IMR-90 (cell line): ENCODE measurements around the gene SCAANT1. TPM values are rescaled to one million over a fixed set of nuclear protein-coding genes. Genes with fewer than 3 reads are reported as not detected.

Experiments
- ATAC-seq: fragments of 200-7000 bp; cut with Tn5 transposase; 2 replicates; pipeline ENCODE4 v1.9.1; 2020; ENCODE audit warnings: low read depth, mild to moderate bottlenecking, moderate library complexity
- BruUV-seq: library from RNA; stranded (reverse); fragments of 400-500 nt; replicated peaks from 2 replicates; lab custom pipeline; 2021; lab: Mats Ljungman, UMichigan
- CTCF ChIA-PET: fragments of 300-600 bp; formaldehyde crosslinking; extraction: SDS; loops from one replicate; lab custom pipeline; 2021; ENCODE audit warnings: antibody characterized with exemption; lab: Yijun Ruan, JAX
- POLR2A ChIA-PET: fragments of 300-600 bp; sonication (Branson Sonifier 250); formaldehyde crosslinking; loops from one replicate; lab custom pipeline; 2022; ENCODE audit warnings: antibody characterized with exemption; ENCODE audit not compliant: unreplicated experiment; lab: Charles Lee
- DNase-seq: peaks from one replicate; pipeline ENCODE4 v3.0.0; 2013
- H2AFZ ChIP-seq: replicated peaks from 2 replicates; pipeline ENCODE3; 2013; ENCODE audit warnings: low read length, mild to moderate bottlenecking; ENCODE audit not compliant: poor library complexity
- H2AK5ac ChIP-seq: 2 replicates; pipeline ENCODE4 v1.6.1; 2013; ENCODE audit warnings: low read depth, low read length, inconsistent platforms
- H2AK9ac ChIP-seq: replicated peaks from 2 replicates; pipeline ENCODE3; 2013; ENCODE audit warnings: mild to moderate bottlenecking, low read depth, low read length, moderate library complexity; ENCODE audit not compliant: poor library complexity
- H2BK120ac ChIP-seq: 2 replicates; pipeline ENCODE4 v1.6.1; 2013; ENCODE audit warnings: low read depth, low read length, inconsistent platforms
- H2BK15ac ChIP-seq: 3 replicates; pipeline ENCODE4 v1.6.1; 2013; ENCODE audit warnings: low read depth, low read length, inconsistent platforms
- H2BK20ac ChIP-seq: 2 replicates; pipeline ENCODE4 v1.6.1; 2013; ENCODE audit warnings: low read depth, mild to moderate bottlenecking, inconsistent platforms, low read length, moderate library complexity
- H2BK5ac ChIP-seq: 2 replicates; pipeline ENCODE4 v1.6.1; 2013; ENCODE audit warnings: mild to moderate bottlenecking, low read depth, low read length, inconsistent platforms; ENCODE audit not compliant: poor library complexity, severe bottlenecking
- H3K14ac ChIP-seq: replicated peaks from 2 replicates; pipeline ENCODE4 v1.6.1; 2013; ENCODE audit warnings: low read depth, low read length, inconsistent platforms
- H3K18ac ChIP-seq: 2 replicates; pipeline ENCODE4 v1.6.1; 2013; ENCODE audit warnings: low read depth, low read length, control low read depth
- H3K23ac ChIP-seq: 2 replicates; pipeline ENCODE4 v1.6.1; 2013; ENCODE audit warnings: low read depth, low read length, inconsistent platforms
- H3K27ac ChIP-seq: 2 replicates; pipeline ENCODE4 v1.5.1; 2013; ENCODE audit warnings: mild to moderate bottlenecking, control low read depth, low read length; ENCODE audit not compliant: insufficient read depth
- H3K27me3 ChIP-seq: 2 replicates; pipeline ENCODE4 v1.6.1; 2013; ENCODE audit warnings: low read length; ENCODE audit not compliant: control insufficient read depth, insufficient read depth
- H3K36me3 ChIP-seq: 2 replicates; pipeline ENCODE4 v1.6.1; 2013; ENCODE audit warnings: low read length, mixed read lengths; ENCODE audit not compliant: control insufficient read depth, insufficient read depth
- H3K4ac ChIP-seq: 2 replicates; pipeline ENCODE4 v1.6.1; 2013; ENCODE audit warnings: low read depth, low read length, inconsistent platforms
- H3K4me1 ChIP-seq: 2 replicates; pipeline ENCODE4 v1.6.1; 2013; ENCODE audit warnings: low read length, mixed read lengths; ENCODE audit not compliant: control insufficient read depth, insufficient read depth
- H3K4me2 ChIP-seq: 2 replicates; pipeline ENCODE4 v1.6.1; 2013; ENCODE audit warnings: low read depth, mild to moderate bottlenecking, control low read depth, low read length, moderate library complexity
- H3K4me3 ChIP-seq: 2 replicates; pipeline ENCODE4 v1.5.1; 2013; ENCODE audit warnings: low read depth, mild to moderate bottlenecking, control low read depth, low read length, moderate library complexity; ENCODE audit not compliant: insufficient read depth
- H3K56ac ChIP-seq: 2 replicates; pipeline ENCODE4 v1.6.1; 2013; ENCODE audit warnings: low read length, inconsistent platforms; ENCODE audit not compliant: insufficient read depth; ENCODE audit errors: extremely low read depth
- H3K79me1 ChIP-seq, 2 experiments: 2 replicates each; pipeline ENCODE4 v1.6.1; 2013; ENCODE audit warnings: low read length in 2 of 2, inconsistent platforms in 1 of 2, low read depth in 1 of 2
- H3K9ac ChIP-seq: 2 replicates; pipeline ENCODE4 v1.6.1; 2013; ENCODE audit warnings: low read depth, low read length, control low read depth
- H3K9me1 ChIP-seq: 2 replicates; pipeline ENCODE4 v1.6.1; 2013; ENCODE audit warnings: low read length, inconsistent platforms; ENCODE audit not compliant: insufficient read depth
- H3K9me3 ChIP-seq: 2 replicates; pipeline ENCODE4 v1.6.1; 2013; ENCODE audit warnings: low read length; ENCODE audit not compliant: control insufficient read depth, insufficient read depth
- H4K20me1 ChIP-seq: 2 replicates; pipeline ENCODE4 v1.6.1; 2013; ENCODE audit warnings: low read length, inconsistent platforms; ENCODE audit not compliant: insufficient read depth
- H4K5ac ChIP-seq: 2 replicates; pipeline ENCODE4 v1.6.1; 2013; ENCODE audit warnings: mild to moderate bottlenecking, low read depth, low read length, control low read depth
- H4K8ac ChIP-seq, 2 experiments: 2 replicates each; pipeline ENCODE4 v1.6.1; 2013; ENCODE audit warnings: low read depth in 2 of 2, low read length in 2 of 2, control low read depth in 1 of 2, inconsistent platforms in 1 of 2
- H4K91ac ChIP-seq: 2 replicates; pipeline ENCODE4 v1.6.1; 2013; ENCODE audit warnings: low read depth, low read length, inconsistent platforms; ENCODE audit not compliant: insufficient read depth
- CEBPB ChIP-seq: IDR thresholded peaks from 2 replicates; pipeline ENCODE4 v1.6.1; 2012; ENCODE audit warnings: low read depth, low read length, improper control_type of control experiment
- CHD1 ChIP-seq: IDR thresholded peaks from 2 replicates; pipeline ENCODE4 v1.6.1; 2012; ENCODE audit warnings: low read depth, low read length, improper control_type of control experiment
- FOS ChIP-seq: fragments of 150-350 bp; IDR thresholded peaks from 2 replicates; pipeline ENCODE4 v1.6.1; 2016; ENCODE audit warnings: low read depth, low read length
- MAFK ChIP-seq: IDR thresholded peaks from 2 replicates; pipeline ENCODE4 v1.6.1; 2012; ENCODE audit warnings: low read depth, low read length, improper control_type of control experiment
- MAZ ChIP-seq: IDR thresholded peaks from 2 replicates; pipeline ENCODE4 v1.6.1; 2012; ENCODE audit warnings: low read depth, mild to moderate bottlenecking, low read length, improper control_type of control experiment, moderate library complexity, borderline replicate concordance
- WGBS, 2 experiments: methylation state at CpG; one replicate each; pipeline versions ENCODE4 v1.1.5 to v1.1.7; 2013; ENCODE audit warnings: missing lambda C conversion rate in 2 of 2; ENCODE audit not compliant: insufficient read length in 1 of 2; ENCODE audit errors: extremely low coverage in 2 of 2; 5-methylcytosine and 5-hydroxymethylcytosine counted together
- dilution Hi-C: fragments of 300-500 bp; cut with HindIII; formaldehyde crosslinking; loops from one replicate; pipeline ENCODE4 v1.14.3; 2018; ENCODE audit warnings: low sequenced_read_pairs; ENCODE audit not compliant: unreplicated experiment
- in situ Hi-C: fragments of 300-500 bp; cut with MboI; formaldehyde crosslinking; loops from 3 replicates; pipeline ENCODE4 v1.14.3; 2019; ENCODE audit warnings: low sequenced_read_pairs, inconsistent platforms, mixed read lengths
- intact Hi-C: fragments of 100-400 bp; cut with micrococcal nuclease; formaldehyde crosslinking; loops from 2 replicates; pipeline ENCODE4 v1.10.0; 2022
- polyA plus RNA-seq, 3 experiments: library from polyadenylated mRNA; depleted of rRNA; stranded (reverse); fragments of >200 nt; gene quantifications; 2 replicates each; pipeline ENCODE4 v1.2.3, GENCODE V29; 2012; ENCODE audit warnings: low replicate concordance in 1 of 3
- total RNA-seq: library from RNA; depleted of rRNA; stranded (reverse); fragments of >200 nt; gene quantifications from 2 replicates; pipeline ENCODE4 v1.2.3, GENCODE V29; 2012

The SCAANT1 gene
- total and polyA plus RNA-seq, 2 of the 4 experiments (the other 2 are of a cell fraction) = not detected

DNA sequence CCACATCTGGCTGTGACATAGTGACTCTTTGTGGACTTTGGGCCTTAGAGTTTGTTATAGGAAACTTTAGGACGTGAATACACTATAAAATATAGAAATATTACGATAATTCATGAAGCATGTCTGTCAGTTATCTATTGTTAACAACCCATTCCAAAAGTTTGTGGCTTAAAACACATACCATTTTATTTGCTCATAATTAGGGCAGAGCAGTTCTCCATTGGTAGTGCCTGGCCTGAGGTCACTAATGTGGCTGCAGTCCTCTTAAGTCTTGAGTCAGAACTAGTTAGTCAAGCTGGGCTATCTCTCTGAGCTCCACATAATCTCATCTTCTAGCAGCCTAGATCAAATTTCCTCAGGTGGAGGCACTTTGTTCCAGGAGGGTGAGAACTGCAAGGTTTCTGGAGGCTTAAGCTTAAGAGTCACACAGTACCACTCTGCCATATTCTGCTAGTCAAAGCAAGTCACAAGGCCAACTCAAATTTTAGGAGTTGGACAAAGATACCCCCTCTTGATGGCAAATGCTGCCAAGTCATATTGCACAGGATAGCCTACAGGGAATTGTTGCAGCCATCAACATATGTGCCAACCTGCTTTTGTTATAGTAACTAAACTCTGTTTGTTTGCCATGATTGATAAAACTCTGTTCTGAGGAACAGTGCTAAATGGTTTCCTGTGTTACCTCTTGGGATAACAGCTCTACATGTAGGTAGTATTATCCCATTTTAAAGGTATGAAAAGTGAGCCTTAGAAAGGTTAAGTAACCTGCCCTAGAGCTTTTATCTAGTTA lies 39.9 kb downstream of the SCAANT1 start:
- in situ Hi-C loops = no loop called here
- H3K4me1 ChIP-seq = peaks cover 4% of the 10 kb centered on the region
- intact Hi-C loops = loop anchor here (1.0 kb wide), 1 partner anchor 34 kb away; no protein-coding TSS in a partner anchor

More for the DNA sequence above, 39.9 kb downstream of the SCAANT1 start:
- ChIA-PET POLR2A (no interaction called here), CTCF (no interaction called here)
- H3K4ac ChIP-seq = no peak overlapping the region
- peak overlapping the region; percentile 31; the same call in 1 of the 2 replicates for H3K4me2 ChIP-seq
- no peaks in the 10 kb centered on the region for H3K27me3 ChIP-seq
- H2BK120ac ChIP-seq = no peak overlapping the region
- H3K9me1 ChIP-seq = peaks cover 6% of the 10 kb centered on the region
- H3K14ac ChIP-seq = no peak overlapping the region
- H3K23ac ChIP-seq = no peak overlapping the region; the same call in 1 of the 2 replicates
- BruUV-seq = no TSS peak
- H3K36me3 ChIP-seq = no peaks in the 10 kb centered on the region
- dilution Hi-C loops = no loop called here
- TF ChIP-seq MAZ = no peak
- TF ChIP-seq CHD1 = no peak
- TF ChIP-seq FOS = peak; percentile 43; the same call in 1 of the 2 replicates
- no peak for TF ChIP-seq MAFK
- TF ChIP-seq CEBPB = peak; percentile 33; the same call in 1 of the 2 replicates
- no peak overlapping the region for H2AK5ac ChIP-seq
- H4K8ac ChIP-seq = no peak overlapping the region
- H3K56ac ChIP-seq = no peak overlapping the region
- no peaks in the 10 kb centered on the region for H3K9me3 ChIP-seq
- no CpG with 5 or more reads among the region's 2 CpGs for WGBS, 2 experiments
- H3K9ac ChIP-seq = no peak overlapping the region
- no peak overlapping the region for H4K5ac ChIP-seq
- H4K20me1 ChIP-seq = peaks cover 39% of the 10 kb centered on the region; the same call in 1 of the 2 replicates
- ATAC-seq (peak; percentile 93), DNase-seq (peak; percentile 92)
- H2AFZ ChIP-seq = no peak overlapping the region
- H2BK15ac ChIP-seq = no peak overlapping the region
- no peak overlapping the region for H3K27ac ChIP-seq
- H3K18ac ChIP-seq = no peak overlapping the region
- H3K4me3 ChIP-seq = no peak overlapping the region
- no peak overlapping the region for H2BK5ac ChIP-seq
- H2BK20ac ChIP-seq = no peak overlapping the region
- peaks cover 47 to 76% of the 10 kb centered on the region in 2 experiments for H3K79me1 ChIP-seq
- H4K91ac ChIP-seq = no peak overlapping the region
- no peak overlapping the region for H2AK9ac ChIP-seq
